Liver (tissue), 9 donors: ENCODE results near the gene ASB17. TPM values are rescaled to one million over a fixed set of nuclear protein-coding genes. Genes with fewer than 3 reads are reported as not detected.

Experiments used
- DNase-seq: peaks from one replicate; pipeline ENCODE4 v3.0.0-alpha.2; 2017; ENCODE audit warnings: low spot score
- H3K27ac ChIP-seq, 2 donors: one replicate each; pipeline ENCODE4 v1.7.0; 2013; ENCODE audit warnings: inconsistent platforms in 2 of 2, low read length in 2 of 2, control low read depth in 1 of 2, low read depth in 1 of 2, mild to moderate bottlenecking in 1 of 2
- H3K27me3 ChIP-seq, 4 donors: one replicate each; pipeline versions ENCODE4 v1.6.1 to v1.7.0; 2013; ENCODE audit warnings: low read length in 3 of 4, inconsistent platforms in 1 of 4, mild to moderate bottlenecking in 1 of 4, moderate library complexity in 1 of 4; ENCODE audit not compliant: control insufficient read depth in 4 of 4, insufficient read depth in 4 of 4
- H3K36me3 ChIP-seq, 4 donors: one replicate each; pipeline versions ENCODE4 v1.6.1 to v1.7.0; 2013; ENCODE audit warnings: low read length in 3 of 4, mild to moderate bottlenecking in 3 of 4, low read depth in 1 of 4, moderate library complexity in 1 of 4; ENCODE audit not compliant: control insufficient read depth in 4 of 4, insufficient read depth in 3 of 4
- H3K4me1 ChIP-seq, 4 donors: one replicate each; pipeline versions ENCODE4 v1.6.1 to v1.7.0; 2013; ENCODE audit warnings: low read length in 3 of 4, mild to moderate bottlenecking in 3 of 4, moderate library complexity in 1 of 4; ENCODE audit not compliant: control insufficient read depth in 4 of 4, insufficient read depth in 4 of 4
- H3K4me3 ChIP-seq, 3 donors: one replicate each; pipeline versions ENCODE4 v1.6.1 to v1.7.0; 2013; ENCODE audit warnings: low read length in 3 of 3, control low read depth in 1 of 3, low read depth in 1 of 3, mild to moderate bottlenecking in 1 of 3
- H3K9ac ChIP-seq, 2 donors: one replicate each; pipeline ENCODE4 v1.7.0; 2013; ENCODE audit warnings: low read length in 2 of 2, mild to moderate bottlenecking in 2 of 2, moderate library complexity in 2 of 2, control low read depth in 1 of 2, low read depth in 1 of 2
- H3K9me3 ChIP-seq, 4 donors: one replicate each; pipeline versions ENCODE4 v1.6.1 to v1.7.0; 2013; ENCODE audit warnings: low read length in 3 of 4; ENCODE audit not compliant: control insufficient read depth in 4 of 4
- EGR1 ChIP-seq, 2 donors: IDR thresholded peaks; 2 replicates each; pipeline ENCODE4 v1.6.1; 2016 to 2018; ENCODE audit warnings: antibody characterized with exemption in 2 of 2, low read depth in 2 of 2
- FOXA1 ChIP-seq: IDR thresholded peaks from 2 replicates; pipeline ENCODE4 v1.6.1; 2016; ENCODE audit warnings: antibody characterized with exemption
- FOXA2 ChIP-seq: IDR thresholded peaks from 2 replicates; pipeline ENCODE4 v1.6.1; 2016; ENCODE audit warnings: antibody characterized with exemption
- GABPA ChIP-seq, 2 donors: IDR thresholded peaks in 1 of 2; conservative IDR thresholded peaks in 1 of 2; 2 replicates each; pipeline ENCODE4 v1.6.1; 2016; ENCODE audit warnings: antibody characterized with exemption in 2 of 2, mild to moderate bottlenecking in 1 of 2, moderate library complexity in 1 of 2
- HNF4A ChIP-seq, 2 donors: conservative IDR thresholded peaks; 2 replicates each; pipeline ENCODE4 v1.6.1; 2016; ENCODE audit warnings: antibody characterized with exemption in 2 of 2, mild to moderate bottlenecking in 2 of 2
- HNF4G ChIP-seq: IDR thresholded peaks from 2 replicates; pipeline ENCODE4 v1.6.1; 2016; ENCODE audit warnings: antibody characterized with exemption
- JUND ChIP-seq, 2 donors: IDR thresholded peaks; 2 replicates each; pipeline ENCODE4 v1.6.1; 2016; ENCODE audit warnings: antibody characterized with exemption in 2 of 2
- NR2F2 ChIP-seq: IDR thresholded peaks from 2 replicates; pipeline ENCODE4 v1.6.1; 2016; ENCODE audit warnings: antibody characterized with exemption
- RAD21 ChIP-seq, 2 donors: IDR thresholded peaks; 2 replicates each; pipeline ENCODE4 v1.6.1; 2016; ENCODE audit warnings: antibody characterized with exemption in 2 of 2, mild to moderate bottlenecking in 2 of 2
- REST ChIP-seq: IDR thresholded peaks from 2 replicates; pipeline ENCODE4 v1.6.1; 2016; ENCODE audit warnings: antibody characterized with exemption, mild to moderate bottlenecking
- RXRA ChIP-seq, 2 donors: IDR thresholded peaks; 2 replicates each; pipeline ENCODE4 v1.6.1; 2017 to 2018; ENCODE audit warnings: antibody characterized with exemption in 2 of 2, mild to moderate bottlenecking in 1 of 2
- SP1 ChIP-seq: IDR thresholded peaks from 2 replicates; pipeline ENCODE4 v1.6.1; 2018; ENCODE audit warnings: antibody characterized with exemption, mild to moderate bottlenecking
- TAF1 ChIP-seq: conservative IDR thresholded peaks from 2 replicates; pipeline ENCODE4 v1.6.1; 2016; ENCODE audit warnings: antibody characterized with exemption, mild to moderate bottlenecking
- YY1 ChIP-seq: IDR thresholded peaks from 2 replicates; pipeline ENCODE4 v1.6.1; 2016; ENCODE audit warnings: antibody characterized with exemption, mild to moderate bottlenecking
- ZBTB33 ChIP-seq: IDR thresholded peaks from 2 replicates; pipeline ENCODE4 v1.6.1; 2016; ENCODE audit warnings: antibody characterized with exemption
- WGBS: extraction: QIAGEN DNeasy Blood & Tissue Kit; methylation state at CpG from one replicate; pipeline ENCODE4 v1.1.7; 2013; 5-methylcytosine and 5-hydroxymethylcytosine counted together
- polyA plus RNA-seq, 2 donors: library from polyadenylated mRNA; stranded (reverse) in 1 of 2; unstranded in 1 of 2; fragments of 200-250 nt in 1 of 2; fragments of >200 nt in 1 of 2; fragmentation: Nextera tagmentation in 1 of 2; extraction: Ambion mirVana in 1 of 2; gene quantifications; one replicate each; pipeline versions ENCODE4 v1.2.1 to v1.2.3, GENCODE V29; 2013 to 2015
- total RNA-seq, 2 donors: library from RNA; depleted of rRNA; stranded (reverse); fragments of >200 nt; gene quantifications; one replicate each; pipeline ENCODE4 v1.2.3, GENCODE V29; 2014
- TF ChIP-seq, protein P1 (sequence below): IDR thresholded peaks from 2 replicates; pipeline ENCODE4 v1.6.1; 2016; ENCODE audit warnings: antibody characterized with exemption
- TF ChIP-seq, protein P2 (sequence below): fragments of 150-350 bp; IDR thresholded peaks from 2 replicates; pipeline ENCODE4 v1.5.1; 2017; ENCODE audit warnings: improper control_type of control experiment, low read depth, low read length; ENCODE audit not compliant: missing input control
- TF ChIP-seq, protein P3 (sequence below): IDR thresholded peaks from 2 replicates; pipeline ENCODE4 v1.6.1; 2016; ENCODE audit warnings: antibody characterized with exemption
- donor health status: healthy.
- donor health status: healthy.
- donor health status: healthy.
- donor health status: healthy.
- donor health status: healthy.

The ASB17 gene
- total RNA-seq (not detected), polyA plus RNA-seq (not detected)

GRCh38 chr1:75932304-75932703, at the start of gene ASB17:
ASB17 (minus strand) TSS chr1:75932404; CDS start chr1:75932291, 113 bp downstream.
- WGBS = 78% methylated on average over 1 of the region's 1 CpG
- Histone ChIP-seq H3K27ac (no peak within 1 kb of the TSS), H3K9ac (no peak within 1 kb of the TSS), H3K4me1 (no peaks in the 10 kb centered on the region), H3K4me3 (no peak within 1 kb of the TSS), H3K36me3 (no peaks in the 10 kb centered on the region), H3K9me3 (no peaks in the 10 kb centered on the region), H3K27me3 (peaks cover 0 to 4% (median 0%) of the 10 kb centered on the region in 4 donors)
- TF ChIP-seq GABPA (IDR thresholded peaks at IDR 0.05 in 1 of 2, conservative IDR thresholded peaks at IDR 0.05 in 1 of 2) = no peak
- TF ChIP-seq, protein P1, sequence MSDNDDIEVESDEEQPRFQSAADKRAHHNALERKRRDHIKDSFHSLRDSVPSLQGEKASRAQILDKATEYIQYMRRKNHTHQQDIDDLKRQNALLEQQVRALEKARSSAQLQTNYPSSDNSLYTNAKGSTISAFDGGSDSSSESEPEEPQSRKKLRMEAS = no peak
- TF ChIP-seq YY1 = no peak
- no peak for TF ChIP-seq HNF4A (conservative IDR thresholded peaks at IDR 0.05)
- no peak for TF ChIP-seq FOXA1
- no peak for TF ChIP-seq FOXA2
- TF ChIP-seq JUND (IDR thresholded peaks at IDR 0.05) = no peak
- TF ChIP-seq, protein P2, sequence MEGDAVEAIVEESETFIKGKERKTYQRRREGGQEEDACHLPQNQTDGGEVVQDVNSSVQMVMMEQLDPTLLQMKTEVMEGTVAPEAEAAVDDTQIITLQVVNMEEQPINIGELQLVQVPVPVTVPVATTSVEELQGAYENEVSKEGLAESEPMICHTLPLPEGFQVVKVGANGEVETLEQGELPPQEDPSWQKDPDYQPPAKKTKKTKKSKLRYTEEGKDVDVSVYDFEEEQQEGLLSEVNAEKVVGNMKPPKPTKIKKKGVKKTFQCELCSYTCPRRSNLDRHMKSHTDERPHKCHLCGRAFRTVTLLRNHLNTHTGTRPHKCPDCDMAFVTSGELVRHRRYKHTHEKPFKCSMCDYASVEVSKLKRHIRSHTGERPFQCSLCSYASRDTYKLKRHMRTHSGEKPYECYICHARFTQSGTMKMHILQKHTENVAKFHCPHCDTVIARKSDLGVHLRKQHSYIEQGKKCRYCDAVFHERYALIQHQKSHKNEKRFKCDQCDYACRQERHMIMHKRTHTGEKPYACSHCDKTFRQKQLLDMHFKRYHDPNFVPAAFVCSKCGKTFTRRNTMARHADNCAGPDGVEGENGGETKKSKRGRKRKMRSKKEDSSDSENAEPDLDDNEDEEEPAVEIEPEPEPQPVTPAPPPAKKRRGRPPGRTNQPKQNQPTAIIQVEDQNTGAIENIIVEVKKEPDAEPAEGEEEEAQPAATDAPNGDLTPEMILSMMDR = no peak
- TF ChIP-seq, protein P3, sequence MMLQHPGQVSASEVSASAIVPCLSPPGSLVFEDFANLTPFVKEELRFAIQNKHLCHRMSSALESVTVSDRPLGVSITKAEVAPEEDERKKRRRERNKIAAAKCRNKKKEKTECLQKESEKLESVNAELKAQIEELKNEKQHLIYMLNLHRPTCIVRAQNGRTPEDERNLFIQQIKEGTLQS = no peak
- no peak for TF ChIP-seq ZBTB33
- no peak for TF ChIP-seq SP1
- TF ChIP-seq RXRA (IDR thresholded peaks at IDR 0.05) = no peak
- no peak for TF ChIP-seq EGR1 (IDR thresholded peaks at IDR 0.05; ENCODE audit: low read depth in 2 of 2)
- TF ChIP-seq TAF1 = no peak
- TF ChIP-seq REST = no peak
- no peak for TF ChIP-seq HNF4G
- TF ChIP-seq RAD21 (IDR thresholded peaks at IDR 0.05) = no peak
- no peak for TF ChIP-seq NR2F2
- DNase-seq = no peak
